WTC11 (cell line): ENCODE measurements around the gene FKBP4. TPM values are rescaled to one million over a fixed set of nuclear protein-coding genes. Genes with fewer than 3 reads are reported as not detected.
A peak's percentile ranks its signal among the peaks of the same experiment; 100 is the strongest.

ENCODE experiments used
- ATAC-seq: fragments of 200-7000 bp; cut with Tn5 transposase; 2 replicates; pipeline ENCODE4 v1.10.0; 2021; ENCODE audit warnings: mild to moderate bottlenecking, moderate library complexity
- Bru-seq: library from RNA; stranded (reverse); fragments of 400-500 nt; gene quantifications from one replicate; lab custom pipeline; 2021; lab: Mats Ljungman, UMichigan
- CTCF ChIA-PET: fragments of 300-600 bp; sonication (Branson Sonifier 250); formaldehyde crosslinking; loops from one replicate; lab custom pipeline; 2021; ENCODE audit warnings: antibody characterized with exemption; lab: Charles Lee
- POLR2A ChIA-PET: fragments of 350-600 bp; sonication (Branson Sonifier 250); formaldehyde crosslinking; loops from one replicate; lab custom pipeline; 2021; ENCODE audit warnings: antibody characterized with exemption; lab: Charles Lee
- DNase-seq: peaks from one replicate; pipeline ENCODE4 v3.0.0; 2021; ENCODE audit warnings: low spot score
- H3K27ac Mint-ChIP-seq: 2 replicates; pipeline ENCODE4 v1.8.0; 2021; ENCODE audit warnings: mixed read lengths
- H3K27me3 Mint-ChIP-seq: 2 replicates; pipeline ENCODE4 v1.8.0; 2021; ENCODE audit warnings: low read depth, mild to moderate bottlenecking, moderate library complexity, mixed read lengths
- H3K36me3 Mint-ChIP-seq: 2 replicates; pipeline ENCODE4 v1.8.0; 2021; ENCODE audit warnings: mixed read lengths
- H3K4me1 Mint-ChIP-seq: 2 replicates; pipeline ENCODE4 v1.8.0; 2022; ENCODE audit warnings: mixed read lengths
- H3K4me3 Mint-ChIP-seq: 2 replicates; pipeline ENCODE4 v1.8.0; 2021; ENCODE audit warnings: mild to moderate bottlenecking, moderate library complexity, mixed read lengths
- H3K9me3 Mint-ChIP-seq: 2 replicates; pipeline ENCODE4 v1.8.0; 2021; ENCODE audit warnings: mixed read lengths
- AFF4 ChIP-seq: sonication (generic); formaldehyde crosslinking; IDR thresholded peaks from 2 replicates; pipeline ENCODE4 v1.8.1; 2023; ENCODE audit warnings: mild to moderate bottlenecking, missing genetic modification reagents, borderline replicate concordance
- ATF2 ChIP-seq: sonication (generic); formaldehyde crosslinking; IDR thresholded peaks from 2 replicates; pipeline ENCODE4 v1.8.1; 2022; ENCODE audit warnings: low read depth, missing genetic modification reagents, borderline replicate concordance
- ATF3 ChIP-seq: sonication (generic); formaldehyde crosslinking; conservative IDR thresholded peaks from 2 replicates; pipeline ENCODE4 v1.8.1; 2022; ENCODE audit warnings: mild to moderate bottlenecking, missing genetic modification reagents
- CREM ChIP-seq: sonication (generic); formaldehyde crosslinking; IDR thresholded peaks from 2 replicates; pipeline ENCODE4 v1.8.1; 2022; ENCODE audit warnings: mild to moderate bottlenecking, missing genetic modification reagents, moderate library complexity
- E2F5 ChIP-seq: sonication (generic); formaldehyde crosslinking; IDR thresholded peaks from 2 replicates; pipeline ENCODE4 v1.8.1; 2022; ENCODE audit warnings: mild to moderate bottlenecking, moderate library complexity, missing genetic modification reagents
- EMX1 ChIP-seq: fragments of 250-450 bp; sonication (Bioruptor Pico); IDR thresholded peaks from 2 replicates; pipeline ENCODE4 v1.8.0; 2021; ENCODE audit warnings: mild to moderate bottlenecking
- ETV6 ChIP-seq: sonication (generic); formaldehyde crosslinking; IDR thresholded peaks from 2 replicates; pipeline ENCODE4 v1.8.1; 2022; ENCODE audit warnings: mild to moderate bottlenecking, missing genetic modification reagents
- FOXK1 ChIP-seq: sonication (generic); formaldehyde crosslinking; IDR thresholded peaks from 2 replicates; pipeline ENCODE4 v1.8.0; 2022; ENCODE audit warnings: mild to moderate bottlenecking, moderate library complexity, missing genetic modification reagents
- FOXP1 ChIP-seq: sonication (generic); formaldehyde crosslinking; IDR thresholded peaks from 2 replicates; pipeline ENCODE4 v1.8.0; 2022; ENCODE audit warnings: missing genetic modification reagents, mild to moderate bottlenecking, moderate library complexity, borderline replicate concordance
- FOXP4 ChIP-seq: sonication (generic); formaldehyde crosslinking; IDR thresholded peaks from 2 replicates; pipeline ENCODE4 v1.8.0; 2022; ENCODE audit warnings: mild to moderate bottlenecking, missing genetic modification reagents
- IRF2 ChIP-seq: sonication (generic); formaldehyde crosslinking; IDR thresholded peaks from 2 replicates; pipeline ENCODE4 v1.8.0; 2022; ENCODE audit warnings: low read depth, missing genetic modification reagents, borderline replicate concordance
- JAZF1 ChIP-seq: fragments of 250-450 bp; sonication (Bioruptor Pico); IDR thresholded peaks from 2 replicates; pipeline ENCODE4 v1.9.0; 2021; ENCODE audit warnings: moderate library complexity, mild to moderate bottlenecking, inconsistent platforms
- MAX ChIP-seq: sonication (generic); formaldehyde crosslinking; IDR thresholded peaks from 2 replicates; pipeline ENCODE4 v1.8.0; 2022; ENCODE audit warnings: mild to moderate bottlenecking, missing genetic modification reagents
- MXD4 ChIP-seq: fragments of 250-450 bp; sonication (Bioruptor Pico); IDR thresholded peaks from 2 replicates; pipeline ENCODE4 v1.8.0; 2021; ENCODE audit warnings: mild to moderate bottlenecking, moderate library complexity, borderline replicate concordance
- NFATC4 ChIP-seq: fragments of 250-450 bp; sonication (Bioruptor Pico); IDR thresholded peaks from 2 replicates; pipeline ENCODE4 v1.9.0; 2021; ENCODE audit warnings: mild to moderate bottlenecking
- NR1H2 ChIP-seq: sonication (generic); formaldehyde crosslinking; IDR thresholded peaks from 2 replicates; pipeline ENCODE4 v1.9.0; 2021; ENCODE audit warnings: mild to moderate bottlenecking, moderate library complexity, missing genetic modification reagents
- NR3C1 ChIP-seq: sonication (generic); formaldehyde crosslinking; conservative IDR thresholded peaks from 2 replicates; pipeline ENCODE4 v1.8.1; 2023; ENCODE audit warnings: low read depth, mild to moderate bottlenecking, missing genetic modification reagents
- PRRX2 ChIP-seq: fragments of 250-450 bp; sonication (Bioruptor Pico); IDR thresholded peaks from 2 replicates; pipeline ENCODE4 v1.8.0; 2021; ENCODE audit warnings: mild to moderate bottlenecking
- SOX15 ChIP-seq: fragments of 250-450 bp; sonication (Bioruptor Pico); IDR thresholded peaks from 2 replicates; pipeline ENCODE4 v1.9.0; 2021; ENCODE audit warnings: mild to moderate bottlenecking
- SP1 ChIP-seq: sonication (generic); formaldehyde crosslinking; conservative IDR thresholded peaks from 2 replicates; pipeline ENCODE4 v1.8.1; 2022; ENCODE audit warnings: missing genetic modification reagents
- STAT6 ChIP-seq: sonication (generic); formaldehyde crosslinking; conservative IDR thresholded peaks from 2 replicates; pipeline ENCODE4 v1.8.1; 2023; ENCODE audit warnings: mild to moderate bottlenecking, low read depth, missing genetic modification reagents, moderate library complexity
- TEAD1 ChIP-seq: sonication (generic); formaldehyde crosslinking; IDR thresholded peaks from 2 replicates; pipeline ENCODE4 v1.8.0; 2022; ENCODE audit warnings: mild to moderate bottlenecking, missing genetic modification reagents
- ZMAT4 ChIP-seq: fragments of 250-450 bp; sonication (Bioruptor Pico); IDR thresholded peaks from 2 replicates; pipeline ENCODE4 v1.9.0; 2021; ENCODE audit warnings: mild to moderate bottlenecking
- ZNF121 ChIP-seq: sonication (generic); formaldehyde crosslinking; IDR thresholded peaks from 2 replicates; pipeline ENCODE4 v1.8.0; 2023; ENCODE audit warnings: missing genetic modification reagents
- ZNF671 ChIP-seq: fragments of 250-450 bp; sonication (Bioruptor Pico); IDR thresholded peaks from 2 replicates; pipeline ENCODE4 v1.8.0; 2021; ENCODE audit warnings: mild to moderate bottlenecking
- long read RNA-seq, 3 experiments: library from RNA in 1 of 3; library from capped mRNA in 1 of 3; library from polyadenylated mRNA in 1 of 3; unstranded in 2 of 3; stranded (forward) in 1 of 3; transcript quantifications; one replicate each; pipeline ENCODE4 v2.0.0, GENCODE V29; 2021
- total RNA-seq: library from RNA; stranded (reverse); gene quantifications from 3 replicates; pipeline ENCODE4 v1.2.3, GENCODE V29; 2021

The FKBP4 gene
- total RNA-seq (245 to 257 TPM (median 249 TPM) in 3 replicates), Bru-seq, nascent RNA (percentile 95 among the genes with signal in this experiment)
- long read RNA-seq, experiment 1, transcript FKBP4-201 (10 exons, 3,732 nt) = major isoform, 876 of 996 reads
- long read RNA-seq, experiment 1, partial matches to known transcripts = 88 of 996 reads
- long read RNA-seq, experiment 1, other reads (novel, unspliced or antisense) = 32 of 996 reads
- long read RNA-seq, experiment 2, transcript FKBP4-201 (10 exons, 3,732 nt) = major isoform, 258 of 486 reads
- long read RNA-seq, experiment 2, partial matches to known transcripts = 162 of 486 reads
- long read RNA-seq, experiment 2, other reads (novel, unspliced or antisense) = 66 of 486 reads
- long read RNA-seq, experiment 3, transcript FKBP4-201 (10 exons, 3,732 nt) = major isoform, 7 of 333 reads
- long read RNA-seq, experiment 3, partial matches to known transcripts = 319 of 333 reads
- long read RNA-seq, experiment 3, other reads (novel, unspliced or antisense) = 7 of 333 reads

- no peak within 1 kb of the TSS for H3K27ac Mint-ChIP-seq
- H3K9me3 Mint-ChIP-seq = no peaks in the 10 kb centered on the region
- H3K4me1 Mint-ChIP-seq = peaks cover 36% of the 10 kb centered on the region
- ChIA-PET POLR2A (interaction anchor here (0.8 to 1.3 kb wide), 6 partner anchors 12 to 112 kb away, joined by 3 to 5 read pairs (median 4); partner anchors contain the start of genes FOXM1 and RHNO1), CTCF (interaction anchor here (0.6 to 3.4 kb wide), 9 partner anchors 11 to 418 kb away, joined by 3 to 31 read pairs (median 4); no protein-coding TSS in a partner anchor)
- peak within 1 kb of the TSS; percentile 84 for H3K4me3 Mint-ChIP-seq
- H3K36me3 Mint-ChIP-seq = peaks cover 38% of the 10 kb centered on the region
- DNase-seq = peak; percentile 93
- peak; percentile 85 for ATAC-seq
- H3K27me3 Mint-ChIP-seq = no peaks in the 10 kb centered on the region
- TF ChIP-seq AFF4 (CRISPR knock-in tag) (no peak), SP1 (CRISPR knock-in tag) (peak; percentile 82), MAX (CRISPR knock-in tag) (peak; percentile 70; the same call in 1 of the 2 replicates), FOXP4 (peak; percentile 99), ATF2 (no peak), STAT6 (CRISPR knock-in tag) (0 out of 2 replicates have a peak, but pooled peaks have one; percentile 41), ATF3 (no peak), JAZF1 (no peak), ZNF121 (CRISPR knock-in tag) (no peak), PRRX2 (no peak), EMX1 (CRISPR knock-in tag) (no peak), TEAD1 (peak; percentile 94), CREM (no peak), ETV6 (CRISPR knock-in tag) (peak; percentile 98), ZMAT4 (no peak), MXD4 (no peak), SOX15 (CRISPR knock-in tag) (no peak), NR3C1 (peak; percentile 82; the same call in 1 of the 2 replicates), NR1H2 (CRISPR knock-in tag) (no peak), NFATC4 (peak; percentile 55; the same call in 1 of the 2 replicates), IRF2 (CRISPR knock-in tag) (no peak), FOXK1 (CRISPR knock-in tag) (peak; percentile 90), E2F5 (peak; percentile 69), FOXP1 (peak; percentile 63), ZNF671 (CRISPR knock-in tag) (no peak)
These were observed at the start of gene FKBP4 for GRCh38 chr12:2794736-2795289. FKBP4 (plus strand) TSS chr12:2794970; CDS start chr12:2795140, 170 bp downstream.
